ENCODE data around the gene NR2F1-AS1.

- TF ChIP-seq CTCF (IDR thresholded peaks at IDR 0.05; ENCODE audit: low read depth, low read length, missing input control) (no peak), EGR1 (IDR thresholded peaks at IDR 0.05; ENCODE audit: low read depth in 2 of 2) (no peak), GABPA (IDR thresholded peaks at IDR 0.05 in 1 of 2, conservative IDR thresholded peaks at IDR 0.05 in 1 of 2) (no peak), TAF1 (conservative IDR thresholded peaks at IDR 0.05) (no peak), SP1 (IDR thresholded peaks at IDR 0.05) (no peak), ATF3 (IDR thresholded peaks at IDR 0.05) (no peak)
Measured at GRCh38 chr5:93364378-93364777, 216.6 kb downstream of the NR2F1-AS1 start.
